HepG2 (cell line): Measurements from ENCODE around the gene S100A13. TPM values are rescaled to one million over a fixed set of nuclear protein-coding genes. Genes with fewer than 3 reads are reported as not detected.

ENCODE experiments used
- ATAC-seq: fragments of 200-7000 bp; cut with Tn5 transposase; 3 replicates; pipeline ENCODE4 v1.9.1; 2020; ENCODE audit warnings: mild to moderate bottlenecking, moderate library complexity
- BruUV-seq: library from RNA; stranded (reverse); fragments of 400-500 nt; replicated peaks from 2 replicates; lab custom pipeline; 2021; lab: Mats Ljungman, UMichigan
- CTCF ChIA-PET: fragments of 300-600 bp; formaldehyde crosslinking; extraction: SDS; loops from one replicate; lab custom pipeline; 2021; ENCODE audit warnings: low total read pairs, inconsistent platforms, low intra/inter-chr PET ratio; lab: Yijun Ruan, JAX
- POLR2A ChIA-PET: fragments of 350-600 bp; sonication (Branson Sonifier 250); formaldehyde crosslinking; loops from one replicate; lab custom pipeline; 2020; ENCODE audit warnings: antibody characterized with exemption, inconsistent platforms; lab: Yijun Ruan, JAX
- DNase-seq: peaks from one replicate; pipeline ENCODE4 v3.0.0-alpha.2; 2015; ENCODE audit warnings: low spot score
- FAIRE-seq: peaks from 3 replicates; lab custom pipeline; 2011; peaks lifted over from hg19 to GRCh38; lab: Jason Lieb, UNC
- H2AFZ ChIP-seq: one replicate; pipeline ENCODE4 v1.6.1; 2011; ENCODE audit warnings: low read length, inconsistent platforms
- H3K27ac ChIP-seq: fragments of 300-600 bp; 3 replicates; pipeline ENCODE4 v1.8.0; 2011; ENCODE audit warnings: mixed run types, mild to moderate bottlenecking, mixed read lengths, low read length, inconsistent platforms; ENCODE audit not compliant: insufficient read depth; ENCODE audit errors: extremely low read length
- H3K27me3 ChIP-seq, 2 experiments: fragments of 200-600 bp in 1 of 2; 2 replicates in 1 of 2; 3 replicates in 1 of 2; pipeline versions ENCODE4 v1.6.0 to v1.8.0; 2011; ENCODE audit warnings: low read length in 2 of 2, mild to moderate bottlenecking in 2 of 2, moderate library complexity in 2 of 2, inconsistent platforms in 1 of 2; ENCODE audit not compliant: insufficient read depth in 2 of 2, control insufficient read depth in 1 of 2
- H3K36me3 ChIP-seq, 2 experiments: fragments of 200-600 bp in 1 of 2; replicated peaks in 1 of 2; 2 replicates in 1 of 2; 3 replicates in 1 of 2; pipeline versions ENCODE4 v1.5.1 to v1.8.0; 2011; ENCODE audit warnings: low read length in 2 of 2, inconsistent platforms in 1 of 2; ENCODE audit not compliant: insufficient read depth in 2 of 2, control insufficient read depth in 1 of 2
- H3K4me1 ChIP-seq: 2 replicates; pipeline ENCODE4 v1.5.1; 2012; ENCODE audit warnings: low read length, inconsistent platforms; ENCODE audit not compliant: insufficient read depth
- H3K4me2 ChIP-seq: 2 replicates; pipeline ENCODE4 v1.6.0; 2011; ENCODE audit warnings: low read depth, low read length, inconsistent platforms
- H3K4me3 ChIP-seq, 3 experiments: fragments of 200-600 bp in 1 of 3; sonication (generic), shearing (Covaris generic) in 1 of 3; replicated peaks in 1 of 3; 2 replicates each; pipeline ENCODE4 v1.5.1; 2011 to 2016; ENCODE audit warnings: low read length in 3 of 3, inconsistent platforms in 2 of 3, low read depth in 2 of 3, mild to moderate bottlenecking in 2 of 3, control low read depth in 1 of 3, mixed read lengths in 1 of 3; ENCODE audit not compliant: insufficient read depth in 1 of 3
- H3K79me2 ChIP-seq: one replicate; pipeline ENCODE4 v1.6.1; 2011; ENCODE audit warnings: low read length, inconsistent platforms; ENCODE audit not compliant: insufficient read depth
- H3K9ac ChIP-seq: 2 replicates; pipeline ENCODE4 v1.6.0; 2011; ENCODE audit warnings: mild to moderate bottlenecking, low read depth, low read length, inconsistent platforms; ENCODE audit not compliant: insufficient read depth
- H3K9me3 ChIP-seq: 2 replicates; pipeline ENCODE4 v1.5.1; 2012; ENCODE audit warnings: mild to moderate bottlenecking, low read length
- H4K20me1 ChIP-seq: 2 replicates; pipeline ENCODE4 v1.6.0; 2011; ENCODE audit warnings: inconsistent platforms, mild to moderate bottlenecking, low read length, moderate library complexity; ENCODE audit not compliant: insufficient read depth
- AGO1 ChIP-seq: fragments of 200-400 bp; formaldehyde crosslinking; IDR thresholded peaks from 2 replicates; pipeline ENCODE4 v1.6.1; 2017; ENCODE audit warnings: mild to moderate bottlenecking, low read depth, low read length, moderate library complexity; ENCODE audit not compliant: poor library complexity, severe bottlenecking
- AGO2 ChIP-seq: fragments of 200-400 bp; formaldehyde crosslinking; optimal IDR thresholded peaks from 2 replicates; pipeline ENCODE3; 2017; ENCODE audit warnings: mild to moderate bottlenecking, low read depth, low read length, moderate library complexity
- EP300 ChIP-seq, 3 experiments: sonication (generic) in 1 of 3; formaldehyde crosslinking in 1 of 3; IDR thresholded peaks; 2 replicates each; pipeline versions ENCODE4 v1.5.1 to v1.6.1; 2011 to 2020; ENCODE audit warnings: low read depth in 2 of 3, low read length in 2 of 3, borderline replicate concordance in 1 of 3, improper control_type of control experiment in 1 of 3, mild to moderate bottlenecking in 1 of 3, missing genetic modification reagents in 1 of 3, moderate library complexity in 1 of 3
- PAF1 ChIP-seq: IDR thresholded peaks from 2 replicates; pipeline ENCODE4 v1.6.1; 2016; ENCODE audit warnings: missing genetic modification reagents, missing compliant biosample characterization
- POLR2A ChIP-seq, 2 experiments: IDR thresholded peaks; 2 replicates each; pipeline ENCODE4 v1.6.1; 2011; ENCODE audit warnings: low read depth in 2 of 2, low read length in 2 of 2, mild to moderate bottlenecking in 1 of 2, moderate library complexity in 1 of 2; ENCODE audit not compliant: insufficient read depth in 1 of 2
- POLR2AphosphoS2 ChIP-seq: IDR thresholded peaks from 2 replicates; pipeline ENCODE4 v1.6.1; 2011; ENCODE audit warnings: low read depth, low read length, improper control_type of control experiment
- RBM22 ChIP-seq: fragments of 200-400 bp; formaldehyde crosslinking; optimal IDR thresholded peaks from 2 replicates; pipeline ENCODE3; 2017; ENCODE audit warnings: mild to moderate bottlenecking, low read length, moderate library complexity
- WIZ ChIP-seq: sonication (generic); formaldehyde crosslinking; IDR thresholded peaks from 2 replicates; pipeline ENCODE4 v1.5.1; 2020; ENCODE audit warnings: mild to moderate bottlenecking, missing genetic modification reagents
- ZNF224 ChIP-seq: sonication (generic); formaldehyde crosslinking; IDR thresholded peaks from 2 replicates; pipeline ENCODE4 v1.5.0; 2020; ENCODE audit warnings: mild to moderate bottlenecking, missing genetic modification reagents
- ZNF501 ChIP-seq: sonication (generic); formaldehyde crosslinking; IDR thresholded peaks from 2 replicates; pipeline ENCODE4 v1.5.1; 2020; ENCODE audit warnings: mild to moderate bottlenecking, moderate library complexity, missing genetic modification reagents
- WGBS: methylation state at CpG from one replicate; pipeline ENCODE4 v1.1.6; 2017; ENCODE audit warnings: low lambda C conversion rate; 5-methylcytosine and 5-hydroxymethylcytosine counted together
- in situ Hi-C: cut with HindIII; loops from 2 replicates; pipeline ENCODE4 v1.10.0; 2017; ENCODE audit warnings: low pct_unique_long_range_greater_than_20kb; ENCODE audit not compliant: extremely low pct_ligation_motif_present
- intact Hi-C: fragments of 100-400 bp; cut with micrococcal nuclease; formaldehyde crosslinking; loops from one replicate; pipeline ENCODE4 v1.10.0; 2022; ENCODE audit not compliant: unreplicated experiment
- polyA plus RNA-seq, 8 experiments: library from polyadenylated mRNA; depleted of rRNA in 3 of 8; stranded (reverse) in 7 of 8; unstranded in 1 of 8; fragments of >200 nt; fragmentation: Illumina TruSeq in 4 of 8; extraction: Trizol in 4 of 8; gene quantifications; 2 replicates each; pipeline versions ENCODE4 v1.2.1 to v1.2.3, GENCODE V29; 2011 to 2016; ENCODE audit warnings: low read depth in 4 of 8, missing spikeins in 1 of 8, mixed read lengths in 1 of 8; ENCODE audit not compliant: insufficient read depth in 1 of 8
- total RNA-seq, 5 experiments: library from RNA; depleted of rRNA; stranded (reverse); fragments of >200 nt; fragmentation: Illumina TruSeq; extraction: Trizol; gene quantifications; 2 replicates each; pipeline ENCODE4 v1.2.3, GENCODE V29; 2016; ENCODE audit warnings: low read depth in 1 of 5
- TF ChIP-seq, protein P1 (sequence below): sonication (generic); formaldehyde crosslinking; IDR thresholded peaks from 2 replicates; pipeline ENCODE4 v1.4.0; 2020; ENCODE audit warnings: missing genetic modification reagents

The S100A13 gene
- total and polyA plus RNA-seq, 2 of the 13 experiments (the other 11 are each of a cell fraction or from before 2014, with no cell fraction given): 89.5 to 172 TPM

DNA sequence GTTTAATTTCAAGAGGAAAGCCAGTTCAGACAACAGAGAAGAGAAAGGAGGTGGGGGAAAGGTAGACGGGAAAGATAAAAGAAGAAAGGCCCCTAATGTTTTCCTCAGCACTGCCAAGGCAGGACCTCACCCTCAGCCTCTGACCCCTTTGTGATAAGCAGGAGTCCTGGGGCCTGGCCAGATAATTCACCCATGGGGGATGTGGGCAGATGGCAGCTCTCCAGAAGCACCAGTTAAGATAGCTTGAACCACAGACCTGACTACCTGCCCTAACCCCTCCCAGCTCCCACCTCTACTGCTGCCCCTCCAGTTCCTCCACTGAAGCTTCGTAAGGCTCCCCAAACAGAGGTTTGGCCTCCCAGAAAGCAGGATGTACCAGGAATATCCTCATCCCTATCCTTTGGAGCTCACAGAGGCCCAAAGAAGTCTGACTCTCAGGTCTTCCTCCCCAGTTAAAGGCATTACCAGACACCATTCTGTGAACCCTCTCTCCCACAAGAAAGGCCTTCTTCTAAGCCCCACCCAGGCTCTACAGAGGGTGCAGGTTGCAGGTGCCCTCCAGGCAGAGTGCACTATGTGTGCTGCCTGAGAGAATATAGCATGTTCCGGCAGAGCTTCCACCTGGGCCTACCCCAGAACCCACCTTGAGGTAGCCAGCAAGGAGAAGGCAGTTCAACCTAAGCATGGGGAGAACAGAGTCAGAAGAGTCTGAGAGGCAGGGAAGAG, 22.0 kb upstream of the S100A13 start:
- no peak for DNase-seq
- H3K9ac ChIP-seq: no peak overlapping the region
- POLR2A ChIA-PET: interaction anchor here (1.4 to 4.6 kb wide), 3 partner anchors 8 to 15 kb away, joined by 5 to 36 read pairs (median 18); partner anchors contain the start of genes CHTOP and SNAPIN
- TF ChIP-seq POLR2A (IDR thresholded peaks at IDR 0.05; ENCODE audit: insufficient read depth in 1 of 2, low read depth in 2 of 2, low read length in 2 of 2): 0 out of 4 replicates have a peak, but pooled peaks of 1 of the 2 experiments have one; percentile 20
- 0 out of 2 replicates have a peak, but pooled peaks have one; percentile 50 for TF ChIP-seq POLR2AphosphoS2
- TF ChIP-seq ZNF501 (CRISPR knock-in tag): no peak
- no TSS peak for BruUV-seq
- H3K4me3 ChIP-seq: no peak overlapping the region
- ATAC-seq: peak; percentile 58
- no peak overlapping the region for H3K4me2 ChIP-seq
- no peaks in the 10 kb centered on the region for H3K9me3 ChIP-seq
- no peak for FAIRE-seq
- H3K27me3 ChIP-seq: no peaks in the 10 kb centered on the region
- 18% methylated on average over 2 of the region's 3 CpGs for WGBS
- H2AFZ ChIP-seq: no peak overlapping the region
- H3K79me2 ChIP-seq: no peaks in the 10 kb centered on the region
- H3K4me1 ChIP-seq: peaks cover 17% of the 10 kb centered on the region
- CTCF ChIA-PET: no interaction called here
- no peaks in the 10 kb centered on the region; the same call in 1 of the 2 replicates for H4K20me1 ChIP-seq
- in situ Hi-C loops (no loop called here), intact Hi-C loops (no loop called here)
- H3K27ac ChIP-seq: no peak overlapping the region
- H3K36me3 ChIP-seq: peaks cover 5 to 19% of the 10 kb centered on the region in 2 experiments

DNA sequence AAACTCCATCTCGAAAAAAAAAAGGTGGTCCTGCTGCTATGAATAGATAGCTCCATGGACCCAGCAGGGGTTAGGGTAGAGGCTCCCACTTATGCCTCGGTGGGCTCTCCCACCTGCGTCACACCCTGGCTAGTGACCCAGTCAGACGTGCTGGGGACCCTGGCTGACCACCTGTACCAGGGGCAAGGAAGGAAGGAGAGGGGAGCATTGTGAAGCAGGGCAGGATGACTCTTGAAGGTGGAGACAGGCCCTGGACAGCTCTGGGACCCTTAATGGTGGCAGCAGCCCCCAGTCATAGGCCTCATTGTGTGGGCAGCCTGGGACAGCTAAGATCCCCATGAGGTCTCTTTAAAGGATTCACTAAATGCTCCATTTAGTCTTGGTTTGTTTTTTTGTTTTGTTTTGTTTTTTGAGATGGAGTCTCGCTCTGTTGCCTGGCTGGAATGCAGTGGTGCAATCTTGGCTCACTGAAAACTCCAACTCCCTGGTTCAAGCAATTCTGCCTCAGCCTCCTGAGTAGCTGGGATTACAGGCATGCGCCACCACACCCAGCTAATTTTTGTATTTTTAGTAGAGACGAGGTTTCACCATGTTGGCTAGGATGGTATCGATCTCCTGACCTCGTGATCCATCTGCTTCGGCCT, 20.8 kb upstream of the S100A13 start:
- Histone ChIP-seq H3K79me2 (no peaks in the 10 kb centered on the region), H3K36me3 (peaks cover 8 to 30% of the 10 kb centered on the region in 2 experiments), H3K9me3 (no peaks in the 10 kb centered on the region), H4K20me1 (no peaks in the 10 kb centered on the region; the same call in 1 of the 2 replicates), H3K9ac (no peak overlapping the region), H3K27ac (no peak overlapping the region), H3K27me3 (no peaks in the 10 kb centered on the region), H3K4me3 (no peak overlapping the region), H3K4me1 (peaks cover 19% of the 10 kb centered on the region), H2AFZ (no peak overlapping the region), H3K4me2 (no peak overlapping the region)
- FAIRE-seq (no peak), ATAC-seq (no peak), DNase-seq (no peak)
- in situ Hi-C loops: no loop called here
- BruUV-seq: no TSS peak
- intact Hi-C loops: no loop called here
- ChIA-PET CTCF (no interaction called here), POLR2A (interaction anchor here (1.3 to 4.6 kb wide), 8 partner anchors 10 to 140 kb away, joined by 3 to 36 read pairs (median 7); partner anchors contain the start of genes CHTOP, S100A1, S100A13 and SNAPIN)
- 84% methylated on average over 9 of the region's 10 CpGs for WGBS
- TF ChIP-seq POLR2AphosphoS2 (peak; percentile 64; the same call in 1 of the 2 replicates), POLR2A (IDR thresholded peaks at IDR 0.05; ENCODE audit: insufficient read depth in 1 of 2, low read depth in 2 of 2, low read length in 2 of 2) (peak in 1 of 2 experiments; percentile 44; a peak in 1 of 4 replicates), WIZ (no peak), AGO2 (peak; percentile 83), AGO1 (peak; percentile 76), EP300 (IDR thresholded peaks at IDR 0.05; ENCODE audit: low read depth in 2 of 2, low read length in 2 of 2) (no peak), EP300 (CRISPR knock-in tag; IDR thresholded peaks at IDR 0.05; ENCODE audit: borderline replicate concordance) (0 out of 2 replicates have a peak, but pooled peaks have one; percentile 21), RBM22 (peak; percentile 54), ZNF224 (CRISPR knock-in tag) (no peak), PAF1 (peak; percentile 84; the same call in 1 of the 2 replicates)
- TF ChIP-seq, protein P1, sequence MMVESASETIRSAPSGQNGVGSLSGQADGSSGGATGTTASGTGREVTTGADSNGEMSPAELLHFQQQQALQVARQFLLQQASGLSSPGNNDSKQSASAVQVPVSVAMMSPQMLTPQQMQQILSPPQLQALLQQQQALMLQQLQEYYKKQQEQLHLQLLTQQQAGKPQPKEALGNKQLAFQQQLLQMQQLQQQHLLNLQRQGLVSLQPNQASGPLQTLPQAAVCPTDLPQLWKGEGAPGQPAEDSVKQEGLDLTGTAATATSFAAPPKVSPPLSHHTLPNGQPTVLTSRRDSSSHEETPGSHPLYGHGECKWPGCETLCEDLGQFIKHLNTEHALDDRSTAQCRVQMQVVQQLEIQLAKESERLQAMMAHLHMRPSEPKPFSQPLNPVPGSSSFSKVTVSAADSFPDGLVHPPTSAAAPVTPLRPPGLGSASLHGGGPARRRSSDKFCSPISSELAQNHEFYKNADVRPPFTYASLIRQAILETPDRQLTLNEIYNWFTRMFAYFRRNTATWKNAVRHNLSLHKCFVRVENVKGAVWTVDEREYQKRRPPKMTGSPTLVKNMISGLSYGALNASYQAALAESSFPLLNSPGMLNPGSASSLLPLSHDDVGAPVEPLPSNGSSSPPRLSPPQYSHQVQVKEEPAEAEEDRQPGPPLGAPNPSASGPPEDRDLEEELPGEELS (CRISPR knock-in tag): 0 out of 2 replicates have a peak, but pooled peaks have one; percentile 5
